ENCODE results near the gene LCN15. TPM values are rescaled to one million over a fixed set of nuclear protein-coding genes. Genes with fewer than 3 reads are reported as not detected.

The LCN15 gene
- total and polyA plus RNA-seq, 2 of the 13 experiments (the other 11 are each of a cell fraction or from before 2014, with no cell fraction given) = 1.3 to 53.7 TPM

DNA sequence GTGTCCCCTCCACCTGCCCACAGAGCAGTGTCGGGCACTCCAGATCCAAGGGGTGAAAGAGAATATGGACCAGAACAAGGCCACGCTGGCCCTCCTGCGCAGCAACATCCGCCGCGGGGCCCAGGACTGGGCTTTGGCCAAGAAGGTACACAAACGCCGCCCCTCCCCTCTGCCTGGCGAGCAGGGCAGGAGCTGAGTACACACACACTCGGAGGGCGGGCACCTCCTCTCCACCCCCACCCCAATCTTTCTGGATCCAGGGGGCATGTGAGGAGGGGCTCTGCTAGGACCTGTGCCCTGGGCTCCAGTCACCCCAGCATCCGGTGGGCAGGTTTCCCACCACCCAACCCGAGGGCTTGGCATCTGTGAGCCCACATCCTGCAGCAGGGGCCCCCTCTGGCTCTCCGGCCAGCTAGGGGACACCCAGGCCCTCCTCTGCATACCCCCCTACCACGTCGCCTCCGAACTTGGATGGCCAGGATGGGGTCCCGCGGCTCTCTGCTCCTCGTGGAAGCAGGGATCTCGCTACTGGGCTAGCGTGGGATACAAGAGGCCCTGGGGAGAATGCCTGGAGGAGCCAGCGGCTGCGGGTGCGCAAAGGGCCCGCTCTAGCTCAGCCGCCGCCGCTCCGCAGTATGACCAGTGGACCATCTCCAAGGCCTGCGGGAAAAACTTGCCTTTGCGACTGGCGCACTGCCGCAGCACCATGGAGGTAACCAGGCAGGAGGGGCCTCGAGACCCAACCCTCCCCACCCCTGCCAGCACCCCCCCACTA, 34.9 kb upstream of the LCN15 start (continued):
- TF ChIP-seq, protein P1, sequence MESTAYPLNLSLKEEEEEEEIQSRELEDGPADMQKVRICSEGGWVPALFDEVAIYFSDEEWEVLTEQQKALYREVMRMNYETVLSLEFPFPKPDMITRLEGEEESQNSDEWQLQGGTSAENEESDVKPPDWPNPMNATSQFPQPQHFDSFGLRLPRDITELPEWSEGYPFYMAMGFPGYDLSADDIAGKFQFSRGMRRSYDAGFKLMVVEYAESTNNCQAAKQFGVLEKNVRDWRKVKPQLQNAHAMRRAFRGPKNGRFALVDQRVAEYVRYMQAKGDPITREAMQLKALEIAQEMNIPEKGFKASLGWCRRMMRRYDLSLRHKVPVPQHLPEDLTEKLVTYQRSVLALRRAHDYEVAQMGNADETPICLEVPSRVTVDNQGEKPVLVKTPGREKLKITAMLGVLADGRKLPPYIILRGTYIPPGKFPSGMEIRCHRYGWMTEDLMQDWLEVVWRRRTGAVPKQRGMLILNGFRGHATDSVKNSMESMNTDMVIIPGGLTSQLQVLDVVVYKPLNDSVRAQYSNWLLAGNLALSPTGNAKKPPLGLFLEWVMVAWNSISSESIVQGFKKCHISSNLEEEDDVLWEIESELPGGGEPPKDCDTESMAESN (CRISPR knock-in tag; conservative IDR thresholded peaks at IDR 0.05) = 0 out of 2 replicates have a peak, but pooled peaks have one; percentile 5
- TF ChIP-seq, protein P2, sequence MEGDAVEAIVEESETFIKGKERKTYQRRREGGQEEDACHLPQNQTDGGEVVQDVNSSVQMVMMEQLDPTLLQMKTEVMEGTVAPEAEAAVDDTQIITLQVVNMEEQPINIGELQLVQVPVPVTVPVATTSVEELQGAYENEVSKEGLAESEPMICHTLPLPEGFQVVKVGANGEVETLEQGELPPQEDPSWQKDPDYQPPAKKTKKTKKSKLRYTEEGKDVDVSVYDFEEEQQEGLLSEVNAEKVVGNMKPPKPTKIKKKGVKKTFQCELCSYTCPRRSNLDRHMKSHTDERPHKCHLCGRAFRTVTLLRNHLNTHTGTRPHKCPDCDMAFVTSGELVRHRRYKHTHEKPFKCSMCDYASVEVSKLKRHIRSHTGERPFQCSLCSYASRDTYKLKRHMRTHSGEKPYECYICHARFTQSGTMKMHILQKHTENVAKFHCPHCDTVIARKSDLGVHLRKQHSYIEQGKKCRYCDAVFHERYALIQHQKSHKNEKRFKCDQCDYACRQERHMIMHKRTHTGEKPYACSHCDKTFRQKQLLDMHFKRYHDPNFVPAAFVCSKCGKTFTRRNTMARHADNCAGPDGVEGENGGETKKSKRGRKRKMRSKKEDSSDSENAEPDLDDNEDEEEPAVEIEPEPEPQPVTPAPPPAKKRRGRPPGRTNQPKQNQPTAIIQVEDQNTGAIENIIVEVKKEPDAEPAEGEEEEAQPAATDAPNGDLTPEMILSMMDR (CRISPR knock-in tag; IDR thresholded peaks at IDR 0.05) = 0 out of 2 replicates have a peak, but pooled peaks have one; percentile 8
- peak; percentile 91 for TF ChIP-seq FOXA3 (CRISPR knock-in tag; IDR thresholded peaks at IDR 0.05)
- no peak for TF ChIP-seq ZNF30 (CRISPR knock-in tag; IDR thresholded peaks at IDR 0.05)
- TF ChIP-seq ZNF331 (CRISPR knock-in tag; IDR thresholded peaks at IDR 0.05) = peak; percentile 86; the same call in 1 of the 2 replicates
- peak; percentile 50; the same call in 1 of the 2 replicates for TF ChIP-seq ZNF343 (CRISPR knock-in tag; IDR thresholded peaks at IDR 0.05)
- TF ChIP-seq, protein P3, sequence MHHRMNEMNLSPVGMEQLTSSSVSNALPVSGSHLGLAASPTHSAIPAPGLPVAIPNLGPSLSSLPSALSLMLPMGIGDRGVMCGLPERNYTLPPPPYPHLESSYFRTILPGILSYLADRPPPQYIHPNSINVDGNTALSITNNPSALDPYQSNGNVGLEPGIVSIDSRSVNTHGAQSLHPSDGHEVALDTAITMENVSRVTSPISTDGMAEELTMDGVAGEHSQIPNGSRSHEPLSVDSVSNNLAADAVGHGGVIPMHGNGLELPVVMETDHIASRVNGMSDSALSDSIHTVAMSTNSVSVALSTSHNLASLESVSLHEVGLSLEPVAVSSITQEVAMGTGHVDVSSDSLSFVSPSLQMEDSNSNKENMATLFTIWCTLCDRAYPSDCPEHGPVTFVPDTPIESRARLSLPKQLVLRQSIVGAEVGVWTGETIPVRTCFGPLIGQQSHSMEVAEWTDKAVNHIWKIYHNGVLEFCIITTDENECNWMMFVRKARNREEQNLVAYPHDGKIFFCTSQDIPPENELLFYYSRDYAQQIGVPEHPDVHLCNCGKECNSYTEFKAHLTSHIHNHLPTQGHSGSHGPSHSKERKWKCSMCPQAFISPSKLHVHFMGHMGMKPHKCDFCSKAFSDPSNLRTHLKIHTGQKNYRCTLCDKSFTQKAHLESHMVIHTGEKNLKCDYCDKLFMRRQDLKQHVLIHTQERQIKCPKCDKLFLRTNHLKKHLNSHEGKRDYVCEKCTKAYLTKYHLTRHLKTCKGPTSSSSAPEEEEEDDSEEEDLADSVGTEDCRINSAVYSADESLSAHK (CRISPR knock-in tag; IDR thresholded peaks at IDR 0.05; ENCODE audit: borderline replicate concordance) = no peak
- no peak for TF ChIP-seq NCOA1 (CRISPR knock-in tag; IDR thresholded peaks at IDR 0.05)
- TF ChIP-seq, protein P4, sequence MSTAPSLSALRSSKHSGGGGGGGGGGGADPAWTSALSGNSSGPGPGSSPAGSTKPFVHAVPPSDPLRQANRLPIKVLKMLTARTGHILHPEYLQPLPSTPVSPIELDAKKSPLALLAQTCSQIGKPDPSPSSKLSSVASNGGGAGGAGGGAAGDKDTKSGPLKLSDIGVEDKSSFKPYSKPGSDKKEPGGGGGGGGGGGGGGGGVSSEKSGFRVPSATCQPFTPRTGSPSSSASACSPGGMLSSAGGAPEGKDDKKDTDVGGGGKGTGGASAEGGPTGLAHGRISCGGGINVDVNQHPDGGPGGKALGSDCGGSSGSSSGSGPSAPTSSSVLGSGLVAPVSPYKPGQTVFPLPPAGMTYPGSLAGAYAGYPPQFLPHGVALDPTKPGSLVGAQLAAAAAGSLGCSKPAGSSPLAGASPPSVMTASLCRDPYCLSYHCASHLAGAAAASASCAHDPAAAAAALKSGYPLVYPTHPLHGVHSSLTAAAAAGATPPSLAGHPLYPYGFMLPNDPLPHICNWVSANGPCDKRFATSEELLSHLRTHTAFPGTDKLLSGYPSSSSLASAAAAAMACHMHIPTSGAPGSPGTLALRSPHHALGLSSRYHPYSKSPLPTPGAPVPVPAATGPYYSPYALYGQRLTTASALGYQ (CRISPR knock-in tag; IDR thresholded peaks at IDR 0.05) = peak; percentile 61; the same call in 1 of the 2 replicates
- TF ChIP-seq NR2F1 (CRISPR knock-in tag; IDR thresholded peaks at IDR 0.05) = no peak
- TF ChIP-seq, protein P5, sequence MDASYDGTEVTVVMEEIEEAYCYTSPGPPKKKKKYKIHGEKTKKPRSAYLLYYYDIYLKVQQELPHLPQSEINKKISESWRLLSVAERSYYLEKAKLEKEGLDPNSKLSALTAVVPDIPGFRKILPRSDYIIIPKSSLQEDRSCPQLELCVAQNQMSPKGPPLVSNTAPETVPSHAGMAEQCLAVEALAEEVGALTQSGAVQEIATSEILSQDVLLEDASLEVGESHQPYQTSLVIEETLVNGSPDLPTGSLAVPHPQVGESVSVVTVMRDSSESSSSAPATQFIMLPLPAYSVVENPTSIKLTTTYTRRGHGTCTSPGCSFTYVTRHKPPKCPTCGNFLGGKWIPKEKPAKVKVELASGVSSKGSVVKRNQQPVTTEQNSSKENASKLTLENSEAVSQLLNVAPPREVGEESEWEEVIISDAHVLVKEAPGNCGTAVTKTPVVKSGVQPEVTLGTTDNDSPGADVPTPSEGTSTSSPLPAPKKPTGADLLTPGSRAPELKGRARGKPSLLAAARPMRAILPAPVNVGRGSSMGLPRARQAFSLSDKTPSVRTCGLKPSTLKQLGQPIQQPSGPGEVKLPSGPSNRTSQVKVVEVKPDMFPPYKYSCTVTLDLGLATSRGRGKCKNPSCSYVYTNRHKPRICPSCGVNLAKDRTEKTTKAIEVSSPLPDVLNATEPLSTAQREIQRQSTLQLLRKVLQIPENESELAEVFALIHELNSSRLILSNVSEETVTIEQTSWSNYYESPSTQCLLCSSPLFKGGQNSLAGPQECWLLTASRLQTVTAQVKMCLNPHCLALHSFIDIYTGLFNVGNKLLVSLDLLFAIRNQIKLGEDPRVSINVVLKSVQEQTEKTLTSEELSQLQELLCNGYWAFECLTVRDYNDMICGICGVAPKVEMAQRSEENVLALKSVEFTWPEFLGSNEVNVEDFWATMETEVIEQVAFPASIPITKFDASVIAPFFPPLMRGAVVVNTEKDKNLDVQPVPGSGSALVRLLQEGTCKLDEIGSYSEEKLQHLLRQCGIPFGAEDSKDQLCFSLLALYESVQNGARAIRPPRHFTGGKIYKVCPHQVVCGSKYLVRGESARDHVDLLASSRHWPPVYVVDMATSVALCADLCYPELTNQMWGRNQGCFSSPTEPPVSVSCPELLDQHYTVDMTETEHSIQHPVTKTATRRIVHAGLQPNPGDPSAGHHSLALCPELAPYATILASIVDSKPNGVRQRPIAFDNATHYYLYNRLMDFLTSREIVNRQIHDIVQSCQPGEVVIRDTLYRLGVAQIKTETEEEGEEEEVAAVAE (CRISPR knock-in tag; IDR thresholded peaks at IDR 0.05; ENCODE audit: borderline replicate concordance) = 0 out of 2 replicates have a peak, but pooled peaks have one; percentile 46
- TF ChIP-seq FLYWCH1 (CRISPR knock-in tag; IDR thresholded peaks at IDR 0.05) = no peak
- peak; percentile 93 for TF ChIP-seq ZNF616 (CRISPR knock-in tag; IDR thresholded peaks at IDR 0.05; ENCODE audit: low read depth)
- TF ChIP-seq ZFX (CRISPR knock-in tag; IDR thresholded peaks at IDR 0.05; ENCODE audit: low read depth) = peak; percentile 95
- TF ChIP-seq ZNF10 (CRISPR knock-in tag; IDR thresholded peaks at IDR 0.05; ENCODE audit: borderline replicate concordance, low read depth) = no peak
